ENCODE data around the gene NAV2.
"Not testable (repeated sequence)": the region's sequence is repeated elsewhere in the genome, so short reads cannot be mapped to it uniquely, and the experiment has no call there.

NAV2 gene

GRCh38 chr11:19984048-19984742, 271.6 kb downstream of the NAV2 start:
- in situ Hi-C loops (cut with HindIII; ENCODE audit: low sequenced_read_pairs), result no loop called here

GRCh38 chr11:19985111-19985510, 272.5 kb downstream of the NAV2 start:
- in situ Hi-C loops (cut with HindIII; ENCODE audit: low sequenced_read_pairs), result no loop called here

- in situ Hi-C loops (cut with HindIII; ENCODE audit: low sequenced_read_pairs), result no loop called here
Observed at GRCh38 chr11:19987331-19987801, 274.7 kb downstream of the NAV2 start.

- in situ Hi-C loops (cut with HindIII; ENCODE audit: low sequenced_read_pairs), result no loop called here
Observed at GRCh38 chr11:19988598-19988997, 276.0 kb downstream of the NAV2 start.

- in situ Hi-C loops (cut with HindIII; ENCODE audit: low sequenced_read_pairs), result no loop called here
Observed at GRCh38 chr11:19989191-19989590, 276.6 kb downstream of the NAV2 start.

- in situ Hi-C loops (cut with HindIII; ENCODE audit: low sequenced_read_pairs), result no loop called here
Observed at GRCh38 chr11:19992162-19992561, 279.5 kb downstream of the NAV2 start.

- in situ Hi-C loops (cut with HindIII; ENCODE audit: low sequenced_read_pairs), result no loop called here
Observed at GRCh38 chr11:19992998-19993397, 280.4 kb downstream of the NAV2 start.

- in situ Hi-C loops (cut with HindIII; ENCODE audit: low sequenced_read_pairs), result no loop called here
Observed at GRCh38 chr11:19994672-19995071, 282.0 kb downstream of the NAV2 start.

- in situ Hi-C loops (cut with HindIII; ENCODE audit: low sequenced_read_pairs), result no loop called here
Observed at GRCh38 chr11:19995145-19995544, 282.5 kb downstream of the NAV2 start.

- in situ Hi-C loops (cut with HindIII; ENCODE audit: low sequenced_read_pairs), result no loop called here
Observed at GRCh38 chr11:19996571-19996970, 283.9 kb downstream of the NAV2 start.

GRCh38 chr11:20000022-20000350, 287.3 kb downstream of the NAV2 start:
- in situ Hi-C loops (cut with HindIII; ENCODE audit: low sequenced_read_pairs), result no loop called here

- in situ Hi-C loops (cut with HindIII; ENCODE audit: low sequenced_read_pairs), result no loop called here
Observed at GRCh38 chr11:20000351-20001134, 287.9 kb downstream of the NAV2 start.

- in situ Hi-C loops (cut with HindIII; ENCODE audit: low sequenced_read_pairs), result no loop called here
Observed at GRCh38 chr11:20002312-20003216, 289.9 kb downstream of the NAV2 start.

GRCh38 chr11:20003351-20003750, 290.7 kb downstream of the NAV2 start:
- in situ Hi-C loops (cut with HindIII; ENCODE audit: low sequenced_read_pairs), result no loop called here

- in situ Hi-C loops (cut with HindIII; ENCODE audit: low sequenced_read_pairs), result no loop called here
Observed at GRCh38 chr11:20004866-20005265, 292.2 kb downstream of the NAV2 start.

GRCh38 chr11:20005747-20006146, 293.1 kb downstream of the NAV2 start:
- in situ Hi-C loops (cut with HindIII; ENCODE audit: low sequenced_read_pairs), result no loop called here

- in situ Hi-C loops (cut with HindIII; ENCODE audit: low sequenced_read_pairs), result not testable (repeated sequence)
Observed at GRCh38 chr11:20006618-20007017, 294.0 kb downstream of the NAV2 start.

- in situ Hi-C loops (cut with HindIII; ENCODE audit: low sequenced_read_pairs), result no loop called here
Observed at GRCh38 chr11:20007386-20007785, 294.7 kb downstream of the NAV2 start.

- in situ Hi-C loops (cut with HindIII; ENCODE audit: low sequenced_read_pairs), result no loop called here
Observed at GRCh38 chr11:20008190-20008870, 295.7 kb downstream of the NAV2 start.

- in situ Hi-C loops (cut with HindIII; ENCODE audit: low sequenced_read_pairs), result no loop called here
Observed at GRCh38 chr11:20008871-20009644, 296.4 kb downstream of the NAV2 start.
